NCI-H2029 (cell line): ENCODE results near the gene JPT2.
A peak's percentile ranks its signal among the peaks of the same experiment; 100 is the strongest.
"Not testable (repeated sequence)": the region's sequence is repeated elsewhere in the genome, so short reads cannot be mapped to it uniquely, and the experiment has no call there.

Source experiments
- DNase-seq: peaks from one replicate; lab custom pipeline; 2025; lab: John Stamatoyannopoulos, UW

Gene JPT2

DNA sequence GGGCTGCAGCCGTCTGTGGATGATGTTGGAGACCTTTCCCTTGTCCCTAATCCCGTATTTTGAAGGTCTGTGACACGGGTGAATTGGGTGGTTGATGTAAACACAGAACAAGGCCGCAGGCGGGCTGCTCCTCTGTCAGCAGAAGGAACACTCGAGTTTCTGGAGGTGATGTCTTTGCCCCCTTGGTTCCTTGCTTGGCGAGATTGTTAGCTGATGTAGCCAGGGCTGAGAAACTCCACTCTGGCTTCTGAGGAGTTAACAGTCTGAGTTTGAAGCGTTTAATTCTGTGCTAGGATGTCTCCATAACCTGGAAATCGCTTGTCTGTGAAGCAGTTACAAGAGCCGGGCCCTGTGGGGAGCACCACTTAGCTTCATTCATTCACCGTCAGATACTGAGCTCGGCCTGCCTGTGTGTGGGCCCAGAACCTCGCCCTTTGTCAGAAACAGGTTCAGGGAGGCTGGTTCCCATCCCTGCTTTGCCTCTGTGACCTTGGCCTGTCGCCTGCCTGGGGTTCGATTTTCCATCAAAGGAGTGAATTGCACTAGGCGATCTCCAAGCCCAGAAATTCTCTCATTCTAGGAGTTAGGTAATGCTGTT is 29.2 kb downstream of the JPT2 start:
- no peak for DNase-seq

DNA sequence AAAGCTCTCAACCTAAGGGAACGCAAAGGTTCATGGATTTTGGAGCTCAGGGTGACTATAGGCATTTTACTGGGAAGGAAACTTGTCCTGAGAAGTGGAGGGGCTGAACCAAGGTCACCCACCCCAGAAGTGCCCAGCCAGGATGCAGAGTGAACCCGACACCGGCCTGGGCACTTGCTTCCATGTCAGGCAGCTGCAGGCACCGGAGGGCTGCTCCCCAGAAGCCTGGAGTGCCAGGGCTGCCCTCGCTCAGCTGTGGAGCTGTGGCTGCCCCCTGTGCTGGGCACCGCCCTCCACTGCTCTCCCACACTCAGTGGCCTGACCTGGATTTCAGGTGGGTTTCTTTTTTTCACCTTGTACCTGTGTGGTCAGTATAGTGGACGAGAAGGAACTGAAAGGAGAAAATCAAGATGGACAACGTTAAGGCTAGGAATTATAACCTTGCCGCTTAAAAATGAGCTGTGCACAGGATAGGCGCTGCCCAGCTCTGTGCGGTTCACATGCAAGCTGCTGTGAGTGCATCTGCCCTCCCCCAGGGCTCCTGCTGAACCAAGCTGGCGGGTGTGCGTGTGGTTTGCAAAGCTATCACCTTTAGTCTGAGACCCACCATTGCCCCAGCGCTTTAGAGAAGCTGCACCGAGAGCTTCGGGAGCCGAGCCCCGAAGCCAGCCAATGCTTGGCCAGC is 30.1 kb downstream of the JPT2 start:
- no peak for DNase-seq

DNA sequence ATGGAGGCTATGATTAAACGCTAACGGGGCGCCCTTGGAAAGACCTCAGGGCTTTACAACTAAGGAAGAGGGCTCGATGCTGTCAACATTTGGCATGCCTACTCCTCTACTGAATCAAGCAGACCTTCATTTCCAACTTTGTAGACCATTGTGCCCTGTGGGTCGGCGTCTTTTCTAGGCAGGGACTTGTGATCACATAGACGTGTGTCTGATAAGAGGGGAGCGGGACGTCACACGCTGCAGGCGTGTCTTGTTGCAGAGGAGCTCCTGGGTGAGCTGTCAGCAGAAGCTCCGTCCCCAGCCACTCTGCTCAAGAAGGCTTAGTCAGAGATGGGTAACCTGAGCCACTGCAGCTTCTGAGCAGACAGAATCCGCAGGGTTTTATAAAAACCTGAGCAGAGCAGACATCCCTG is 30.7 kb downstream of the JPT2 start:
- DNase-seq: no peak

- no peak for DNase-seq
Measured at GRCh38 chr16:1709356-1709755, 31.3 kb downstream of the JPT2 start.

DNA sequence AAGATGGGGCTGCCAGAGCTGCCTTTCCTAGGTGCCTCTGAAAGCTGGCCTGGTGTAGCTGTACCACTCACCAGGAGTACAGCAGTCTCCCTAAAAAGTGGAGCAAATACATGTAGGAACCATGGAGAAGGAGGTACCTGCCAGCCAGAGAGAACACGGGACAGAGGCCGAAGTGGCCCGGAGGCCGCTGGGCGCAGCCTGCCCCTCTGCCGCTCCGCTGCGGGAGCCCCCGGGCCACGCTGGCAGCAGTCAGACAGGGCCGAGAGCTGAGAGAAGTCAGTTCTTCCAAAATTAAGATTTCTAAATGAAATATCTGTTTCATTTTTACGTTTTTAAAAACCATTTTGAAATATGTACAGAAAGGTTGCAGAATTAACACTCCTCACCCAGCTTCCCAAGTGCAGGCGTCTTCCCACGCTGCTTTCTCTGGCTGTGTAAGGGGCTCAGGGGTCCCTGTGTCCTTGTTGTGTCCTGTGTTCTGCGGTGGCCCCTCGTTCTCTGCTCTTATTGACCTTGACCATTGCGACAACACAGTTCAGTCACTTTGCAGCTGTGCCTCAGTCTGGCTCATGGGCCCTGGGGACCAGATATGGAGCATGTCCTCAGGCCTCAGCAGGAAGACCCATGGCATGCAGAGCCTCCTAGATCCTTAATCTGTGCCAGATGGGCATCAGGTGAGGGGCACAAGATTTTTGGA is 32.9 kb downstream of the JPT2 start:
- no peak for DNase-seq

- DNase-seq: no peak
Measured at GRCh38 chr16:1712791-1713261, 34.7 kb downstream of the JPT2 start.

DNA sequence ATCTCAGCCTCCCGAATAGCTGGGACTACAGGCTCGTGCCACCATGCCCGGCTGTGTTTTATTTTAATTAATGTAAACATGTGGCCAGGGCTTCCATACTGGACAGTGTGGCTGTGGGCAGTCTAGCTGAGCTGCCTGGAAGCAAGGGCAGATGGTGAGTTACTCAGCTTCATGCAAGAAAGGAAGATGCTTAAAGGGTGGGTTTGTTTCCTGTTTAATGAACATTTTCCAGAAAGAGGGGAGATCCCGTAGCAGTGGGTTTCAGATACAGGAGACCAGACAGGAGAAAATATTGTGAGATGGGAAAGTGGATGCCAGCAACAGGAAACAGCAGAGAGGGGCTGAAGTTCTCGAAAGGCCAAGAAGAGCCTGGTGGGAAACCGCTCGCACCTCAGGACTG is 35.3 kb downstream of the JPT2 start:
- no peak for DNase-seq

DNA sequence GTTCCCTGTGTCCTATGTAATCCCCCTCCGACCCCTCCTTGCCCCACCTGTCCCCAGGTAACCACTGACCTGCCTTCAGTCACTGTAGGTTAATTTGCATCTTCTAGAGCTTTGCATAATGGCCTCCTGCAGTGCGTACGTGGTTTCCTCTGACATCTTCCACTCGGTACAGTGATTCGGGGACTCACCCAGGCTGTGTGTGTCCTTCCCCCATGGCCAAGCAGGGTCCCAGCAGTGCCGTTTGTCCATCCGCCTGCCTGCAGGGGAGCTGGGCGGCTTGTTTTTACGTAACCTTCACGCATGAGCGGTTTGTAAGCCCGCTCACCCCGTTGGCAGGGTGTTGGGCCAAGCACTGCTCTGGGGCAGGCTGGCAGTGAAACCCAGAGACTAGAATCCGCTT is 35.9 kb downstream of the JPT2 start:
- no peak for DNase-seq

GRCh38 chr16:1715220-1715619 is 37.1 kb downstream of the JPT2 start:
- no peak for DNase-seq

- DNase-seq: not testable (repeated sequence)
Measured at GRCh38 chr16:1718236-1718635, 40.2 kb downstream of the JPT2 start.

DNA sequence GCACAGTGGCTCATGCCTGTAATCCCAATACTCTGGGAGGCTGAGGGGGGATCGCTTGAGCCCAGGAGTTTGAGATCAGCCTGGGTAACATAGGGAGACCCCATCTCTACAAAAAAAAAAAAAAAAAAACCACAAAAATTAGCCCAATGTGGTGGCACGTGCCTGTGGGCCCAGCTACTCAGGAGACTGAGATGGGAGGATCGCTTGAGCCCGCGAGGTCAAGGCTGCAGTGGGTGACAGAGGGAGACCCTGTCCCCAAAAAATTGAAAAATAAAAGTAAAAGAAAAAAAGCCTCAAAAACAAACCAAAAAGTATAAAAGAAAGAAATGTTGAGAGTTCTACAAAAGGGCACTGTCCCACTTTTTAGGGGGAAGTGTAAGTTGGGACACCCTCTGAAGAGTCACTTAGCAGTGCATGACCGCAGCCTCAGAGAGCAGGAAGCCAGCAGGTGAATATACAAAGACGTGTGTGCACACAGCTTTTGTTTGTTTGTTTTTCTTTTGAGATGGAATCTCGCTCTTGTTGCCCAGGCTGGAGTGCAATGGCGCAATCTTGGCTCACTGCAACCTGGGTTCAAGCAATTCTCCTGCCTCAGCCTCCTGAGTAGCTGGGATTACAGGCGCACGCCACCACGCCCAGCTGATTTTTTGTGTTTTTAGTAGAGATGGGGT is 41.6 kb downstream of the JPT2 start:
- DNase-seq: peak; percentile 79

- DNase-seq: no peak
Measured at GRCh38 chr16:1721372-1721771, 43.3 kb downstream of the JPT2 start.

- DNase-seq: peak; percentile 24
Measured at GRCh38 chr16:1723450-1724147, 45.5 kb downstream of the JPT2 start.

GRCh38 chr16:1724491-1724890 is 46.4 kb downstream of the JPT2 start:
- DNase-seq: no peak

DNA sequence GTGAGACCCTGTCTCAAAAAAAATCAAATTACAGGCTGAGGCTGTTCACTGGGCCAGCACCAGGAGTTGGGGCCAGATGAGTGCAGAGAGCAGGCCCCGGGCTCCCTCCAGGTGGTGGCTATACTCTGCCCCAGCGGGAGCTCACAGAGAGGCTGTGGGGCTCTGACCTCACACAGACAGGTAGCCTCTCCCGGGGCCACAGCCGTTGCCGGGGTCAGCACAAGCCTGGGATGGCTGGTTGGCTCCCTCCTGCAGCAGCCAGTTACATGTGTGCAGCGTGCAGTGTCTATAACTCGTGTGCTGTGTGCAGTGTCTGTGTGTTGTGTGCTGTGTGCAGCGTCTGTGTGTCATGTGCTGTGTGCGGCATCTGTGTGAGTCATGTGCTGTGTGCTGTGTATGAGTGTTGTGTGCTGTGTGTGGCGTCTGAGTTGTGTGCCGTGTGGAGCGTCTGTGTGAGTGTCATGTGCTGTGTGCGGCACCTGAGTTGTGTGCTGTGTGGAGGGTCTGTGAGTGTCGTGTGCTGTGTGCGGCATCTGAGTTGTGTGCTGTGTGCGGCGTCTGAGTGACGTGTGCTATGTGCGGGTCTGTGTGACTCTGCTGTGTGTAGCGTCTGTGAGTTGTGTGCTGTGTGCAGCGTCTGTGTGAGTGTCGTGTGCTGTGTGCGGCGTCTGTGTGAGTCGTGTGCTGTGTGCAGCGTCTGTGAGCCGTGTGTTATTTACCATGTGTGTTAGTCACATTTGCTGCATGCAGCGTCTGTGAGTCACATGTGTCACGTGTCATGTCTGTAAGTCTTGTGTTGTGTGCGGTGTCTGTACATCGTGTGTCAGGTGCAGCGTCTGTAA is 48.8 kb downstream of the JPT2 start:
- no peak for DNase-seq

DNA sequence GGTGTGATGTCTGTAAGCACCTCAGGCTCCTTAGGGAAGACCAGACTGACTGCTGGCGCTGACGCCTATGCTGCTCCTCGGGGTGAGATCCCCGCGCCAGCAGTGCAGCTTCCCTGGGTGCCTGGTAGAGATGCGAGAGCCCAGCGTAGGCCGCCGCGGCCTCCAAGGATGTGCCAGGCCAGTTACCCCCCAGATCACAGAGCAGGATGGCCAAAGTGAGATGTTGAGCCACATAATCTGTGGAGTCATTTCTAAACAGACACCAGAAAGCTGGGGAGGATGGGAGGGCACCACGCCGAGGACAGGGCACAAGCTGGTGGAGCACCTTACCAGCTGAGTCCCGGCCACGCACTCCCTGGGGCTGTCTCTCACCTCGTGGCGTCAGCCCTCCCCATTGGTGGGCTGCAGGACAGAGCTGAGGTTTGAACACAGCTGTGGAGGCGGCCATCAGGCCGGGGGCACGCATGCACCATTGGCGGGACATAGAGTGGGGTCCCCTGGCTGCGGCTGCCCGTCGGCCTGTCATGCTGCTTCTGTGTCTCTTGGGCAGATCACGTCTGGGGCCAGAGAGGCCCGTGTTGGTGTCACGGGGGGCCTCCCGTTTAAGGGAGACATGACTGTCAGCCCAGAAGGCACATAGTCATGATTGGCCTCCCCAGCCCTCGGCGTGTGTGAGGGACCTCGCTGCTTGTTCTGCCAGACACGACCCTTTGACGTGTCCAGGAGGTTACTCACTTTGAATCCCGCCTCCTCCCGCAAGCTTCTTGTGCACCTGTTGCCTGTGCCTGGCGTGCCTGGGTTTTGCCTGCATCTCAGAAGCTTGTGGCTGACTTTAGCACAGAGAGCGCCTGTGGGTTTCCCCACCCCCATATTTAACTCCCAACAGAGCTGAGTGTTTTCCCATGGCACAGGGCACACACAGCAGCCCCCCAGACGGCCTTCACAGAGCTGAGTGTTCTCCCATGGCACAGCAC is 49.9 kb downstream of the JPT2 start:
- no peak for DNase-seq

- DNase-seq: no peak
Measured at GRCh38 chr16:1729026-1729425, 50.9 kb downstream of the JPT2 start.

GRCh38 chr16:1729445-1729844 is 51.4 kb downstream of the JPT2 start:
- DNase-seq: no peak

DNA sequence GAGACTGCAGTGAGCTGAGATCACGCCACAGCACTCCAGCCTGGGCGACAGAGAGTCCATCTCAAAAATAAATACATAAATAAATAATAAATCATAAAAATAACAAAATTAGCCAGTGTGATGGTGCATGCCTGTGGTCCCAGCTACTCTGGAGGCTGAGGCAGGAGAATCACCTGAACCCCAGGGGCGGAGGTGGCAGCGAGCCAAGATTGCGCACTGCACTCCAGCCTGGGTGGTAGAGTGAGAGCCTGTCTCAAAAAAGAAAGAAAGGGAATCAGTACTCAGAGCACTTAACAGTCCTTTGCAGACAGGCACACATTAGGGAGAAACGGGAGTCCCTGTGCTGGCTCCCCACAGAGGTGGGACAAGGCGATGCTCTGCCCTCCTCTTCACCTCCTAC is 53.0 kb downstream of the JPT2 start:
- DNase-seq: no peak

- no peak for DNase-seq
Measured at GRCh38 chr16:1731603-1732002, 53.5 kb downstream of the JPT2 start.
